Right lobe of liver (tissue), 4 donors: Measurements from ENCODE around the gene RNF8.

Source experiments
- POLR2A ChIP-seq: fragments of 450-650 bp; IDR thresholded peaks from one replicate; pipeline ENCODE4 v1.6.1; 2017; ENCODE audit warnings: antibody characterized with exemption, mild to moderate bottlenecking
- TF ChIP-seq, protein P1 (sequence below), 4 donors: fragments of 200-600 bp in 3 of 4; fragments of 450-650 bp in 1 of 4; IDR thresholded peaks; one replicate each; pipeline versions ENCODE4 v1.5.1 to v1.8.0; 2016 to 2022; ENCODE audit warnings: antibody characterized with exemption in 4 of 4, mild to moderate bottlenecking in 2 of 4
- donor health status: DM: no; HTN: no; CAD: no.
- donor health status: DM: no; HTN: no; CAD: no.
- donor health status: DM: no; HTN: yes; CAD: no.

DNA sequence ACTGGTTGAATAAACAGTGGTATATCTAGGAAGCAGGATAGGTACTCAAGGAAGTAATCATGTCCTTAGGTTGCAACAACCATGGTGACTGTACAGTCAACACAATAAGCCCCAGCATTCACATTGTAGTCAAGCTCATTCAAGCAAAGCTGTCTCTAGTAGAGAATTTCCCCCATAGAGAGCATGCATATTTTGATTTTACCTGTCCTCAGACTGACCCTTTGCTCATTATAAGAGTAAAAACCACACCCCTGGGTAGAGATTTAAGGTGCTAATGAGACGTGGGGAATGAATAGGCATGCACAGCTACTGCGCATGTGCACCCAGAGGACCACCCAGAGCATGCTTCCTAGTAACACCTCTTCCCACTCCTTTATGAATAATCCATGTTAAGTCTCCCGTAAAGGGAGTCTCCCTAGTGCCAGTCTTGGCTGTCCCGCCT is 6.1 kb upstream of the RNF8 start:
- TF ChIP-seq, protein P1, sequence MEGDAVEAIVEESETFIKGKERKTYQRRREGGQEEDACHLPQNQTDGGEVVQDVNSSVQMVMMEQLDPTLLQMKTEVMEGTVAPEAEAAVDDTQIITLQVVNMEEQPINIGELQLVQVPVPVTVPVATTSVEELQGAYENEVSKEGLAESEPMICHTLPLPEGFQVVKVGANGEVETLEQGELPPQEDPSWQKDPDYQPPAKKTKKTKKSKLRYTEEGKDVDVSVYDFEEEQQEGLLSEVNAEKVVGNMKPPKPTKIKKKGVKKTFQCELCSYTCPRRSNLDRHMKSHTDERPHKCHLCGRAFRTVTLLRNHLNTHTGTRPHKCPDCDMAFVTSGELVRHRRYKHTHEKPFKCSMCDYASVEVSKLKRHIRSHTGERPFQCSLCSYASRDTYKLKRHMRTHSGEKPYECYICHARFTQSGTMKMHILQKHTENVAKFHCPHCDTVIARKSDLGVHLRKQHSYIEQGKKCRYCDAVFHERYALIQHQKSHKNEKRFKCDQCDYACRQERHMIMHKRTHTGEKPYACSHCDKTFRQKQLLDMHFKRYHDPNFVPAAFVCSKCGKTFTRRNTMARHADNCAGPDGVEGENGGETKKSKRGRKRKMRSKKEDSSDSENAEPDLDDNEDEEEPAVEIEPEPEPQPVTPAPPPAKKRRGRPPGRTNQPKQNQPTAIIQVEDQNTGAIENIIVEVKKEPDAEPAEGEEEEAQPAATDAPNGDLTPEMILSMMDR (IDR thresholded peaks at IDR 0.05): no peak
- TF ChIP-seq POLR2A: no peak
